ENCODE data around the gene VCAN.

The VCAN gene

GRCh38 chr5:83576341-83576740 is 104.8 kb downstream of the VCAN start:
- no peak for DNase-seq (ENCODE audit: low read depth, low spot score)
- Histone ChIP-seq H3K36me3 (ENCODE audit: insufficient read depth, insufficient read length, low read length) (peaks cover 33% of the 10 kb centered on the region), H3K27me3 (ENCODE audit: insufficient read depth, insufficient read length) (no peaks in the 10 kb centered on the region), H3K4me1 (ENCODE audit: insufficient read depth, insufficient read length) (no peaks in the 10 kb centered on the region), H3K9me3 (ENCODE audit: insufficient read depth, low read length) (no peaks in the 10 kb centered on the region), H3K4me3 (ENCODE audit: insufficient read length, low read depth) (no peak overlapping the region), H3K9ac (ENCODE audit: insufficient read length, low read depth) (no peak overlapping the region)
- TF ChIP-seq SUZ12 (IDR thresholded peaks at IDR 0.05; ENCODE audit: extremely low read depth, insufficient read depth, insufficient read length) (no peak), ZNF274 (IDR thresholded peaks at IDR 0.05; ENCODE audit: low read depth, low read length) (no peak), YY1 (IDR thresholded peaks at IDR 0.05; ENCODE audit: insufficient read depth, insufficient read length) (no peak)

- Histone ChIP-seq H3K36me3 (ENCODE audit: insufficient read depth, insufficient read length, low read length) (peaks cover 36% of the 10 kb centered on the region), H3K9me3 (ENCODE audit: insufficient read depth, low read length) (no peaks in the 10 kb centered on the region), H3K4me3 (ENCODE audit: insufficient read length, low read depth) (no peak overlapping the region), H3K9ac (ENCODE audit: insufficient read length, low read depth) (no peak overlapping the region), H3K27me3 (ENCODE audit: insufficient read depth, insufficient read length) (no peaks in the 10 kb centered on the region), H3K4me1 (ENCODE audit: insufficient read depth, insufficient read length) (no peaks in the 10 kb centered on the region)
- no peak for TF ChIP-seq ZNF274 (IDR thresholded peaks at IDR 0.05; ENCODE audit: low read depth, low read length)
- no peak for TF ChIP-seq YY1 (IDR thresholded peaks at IDR 0.05; ENCODE audit: insufficient read depth, insufficient read length)
- no peak for TF ChIP-seq SUZ12 (IDR thresholded peaks at IDR 0.05; ENCODE audit: extremely low read depth, insufficient read depth, insufficient read length)
- DNase-seq (ENCODE audit: low read depth, low spot score), result no peak
These were observed 105.6 kb downstream of the VCAN start for GRCh38 chr5:83577036-83577636.

GRCh38 chr5:83583859-83584258 is 112.3 kb downstream of the VCAN start:
- Histone ChIP-seq H3K27me3 (ENCODE audit: insufficient read depth, insufficient read length) (no peaks in the 10 kb centered on the region), H3K4me1 (ENCODE audit: insufficient read depth, insufficient read length) (no peaks in the 10 kb centered on the region), H3K4me3 (ENCODE audit: insufficient read length, low read depth) (no peak overlapping the region), H3K9ac (ENCODE audit: insufficient read length, low read depth) (no peak overlapping the region), H3K36me3 (ENCODE audit: insufficient read depth, insufficient read length, low read length) (peaks cover 19% of the 10 kb centered on the region), H3K9me3 (ENCODE audit: insufficient read depth, low read length) (no peaks in the 10 kb centered on the region)
- no peak for TF ChIP-seq ZNF274 (IDR thresholded peaks at IDR 0.05; ENCODE audit: low read depth, low read length)
- no peak for TF ChIP-seq SUZ12 (IDR thresholded peaks at IDR 0.05; ENCODE audit: extremely low read depth, insufficient read depth, insufficient read length)
- TF ChIP-seq YY1 (IDR thresholded peaks at IDR 0.05; ENCODE audit: insufficient read depth, insufficient read length), result no peak
- DNase-seq (ENCODE audit: low read depth, low spot score), result no peak

- Histone ChIP-seq H3K27me3 (ENCODE audit: insufficient read depth, insufficient read length) (no peaks in the 10 kb centered on the region), H3K4me1 (ENCODE audit: insufficient read depth, insufficient read length) (no peaks in the 10 kb centered on the region), H3K4me3 (ENCODE audit: insufficient read length, low read depth) (no peak overlapping the region), H3K9me3 (ENCODE audit: insufficient read depth, low read length) (no peaks in the 10 kb centered on the region), H3K9ac (ENCODE audit: insufficient read length, low read depth) (no peak overlapping the region), H3K36me3 (ENCODE audit: insufficient read depth, insufficient read length, low read length) (peaks cover 4% of the 10 kb centered on the region)
- TF ChIP-seq YY1 (IDR thresholded peaks at IDR 0.05; ENCODE audit: insufficient read depth, insufficient read length), result no peak
- no peak for TF ChIP-seq SUZ12 (IDR thresholded peaks at IDR 0.05; ENCODE audit: extremely low read depth, insufficient read depth, insufficient read length)
- no peak for TF ChIP-seq ZNF274 (IDR thresholded peaks at IDR 0.05; ENCODE audit: low read depth, low read length)
- DNase-seq (ENCODE audit: low read depth, low spot score), result no peak
These were observed 115.6 kb downstream of the VCAN start for GRCh38 chr5:83586874-83587776.

- no peak for TF ChIP-seq SUZ12 (IDR thresholded peaks at IDR 0.05; ENCODE audit: extremely low read depth, insufficient read depth, insufficient read length)
- no peak for TF ChIP-seq ZNF274 (IDR thresholded peaks at IDR 0.05; ENCODE audit: low read depth, low read length)
- no peak for TF ChIP-seq YY1 (IDR thresholded peaks at IDR 0.05; ENCODE audit: insufficient read depth, insufficient read length)
These were observed 118.2 kb downstream of the VCAN start for GRCh38 chr5:83589786-83590185.

GRCh38 chr5:83590966-83591365 is 119.4 kb downstream of the VCAN start:
- Histone ChIP-seq H3K36me3 (ENCODE audit: insufficient read depth, insufficient read length, low read length) (no peaks in the 10 kb centered on the region), H3K9ac (ENCODE audit: insufficient read length, low read depth) (no peak overlapping the region), H3K9me3 (ENCODE audit: insufficient read depth, low read length) (no peaks in the 10 kb centered on the region), H3K4me1 (ENCODE audit: insufficient read depth, insufficient read length) (no peaks in the 10 kb centered on the region), H3K4me3 (ENCODE audit: insufficient read length, low read depth) (no peak overlapping the region), H3K27me3 (ENCODE audit: insufficient read depth, insufficient read length) (no peaks in the 10 kb centered on the region)
- TF ChIP-seq ZNF274 (IDR thresholded peaks at IDR 0.05; ENCODE audit: low read depth, low read length) (no peak), SUZ12 (IDR thresholded peaks at IDR 0.05; ENCODE audit: extremely low read depth, insufficient read depth, insufficient read length) (no peak), YY1 (IDR thresholded peaks at IDR 0.05; ENCODE audit: insufficient read depth, insufficient read length) (no peak)
- no peak for DNase-seq (ENCODE audit: low read depth, low spot score)

More at GRCh38 chr5:83589786-83590185, 118.2 kb downstream of the VCAN start:
- Histone ChIP-seq H3K4me1 (ENCODE audit: insufficient read depth, insufficient read length) (no peaks in the 10 kb centered on the region), H3K9ac (ENCODE audit: insufficient read length, low read depth) (no peak overlapping the region), H3K27me3 (ENCODE audit: insufficient read depth, insufficient read length) (no peaks in the 10 kb centered on the region), H3K4me3 (ENCODE audit: insufficient read length, low read depth) (no peak overlapping the region), H3K9me3 (ENCODE audit: insufficient read depth, low read length) (no peaks in the 10 kb centered on the region), H3K36me3 (ENCODE audit: insufficient read depth, insufficient read length, low read length) (no peaks in the 10 kb centered on the region)
- no peak for DNase-seq (ENCODE audit: low read depth, low spot score)

GRCh38 chr5:83595217-83595616 is 123.7 kb downstream of the VCAN start:
- Histone ChIP-seq H3K27me3 (ENCODE audit: insufficient read depth, insufficient read length) (no peaks in the 10 kb centered on the region), H3K4me1 (ENCODE audit: insufficient read depth, insufficient read length) (no peaks in the 10 kb centered on the region), H3K9ac (ENCODE audit: insufficient read length, low read depth) (no peak overlapping the region), H3K36me3 (ENCODE audit: insufficient read depth, insufficient read length, low read length) (no peaks in the 10 kb centered on the region), H3K4me3 (ENCODE audit: insufficient read length, low read depth) (no peak overlapping the region), H3K9me3 (ENCODE audit: insufficient read depth, low read length) (no peaks in the 10 kb centered on the region)
- DNase-seq (ENCODE audit: low read depth, low spot score), result no peak
- TF ChIP-seq YY1 (IDR thresholded peaks at IDR 0.05; ENCODE audit: insufficient read depth, insufficient read length) (no peak), SUZ12 (IDR thresholded peaks at IDR 0.05; ENCODE audit: extremely low read depth, insufficient read depth, insufficient read length) (no peak), ZNF274 (IDR thresholded peaks at IDR 0.05; ENCODE audit: low read depth, low read length) (no peak)
